Memory B cell (primary cell): ENCODE measurements around the gene RPRM.
"Not testable (repeated sequence)": the region's sequence is repeated elsewhere in the genome, so short reads cannot be mapped to it uniquely, and the experiment has no call there.

Experiments
- ATAC-seq: fragments of 150-1000 bp; cut with Tn5 transposase; 2 replicates; pipeline ENCODE4 v1.10.0; 2021; ENCODE audit warnings: low read depth, mild to moderate bottlenecking, moderate library complexity
- DNase-seq, 2 donors: peaks; one replicate each; pipeline ENCODE4 v3.0.0; 2022; ENCODE audit warnings: low spot score in 2 of 2
- H3K27ac Mint-ChIP-seq: one replicate; pipeline ENCODE4 v1.8.0; 2022; ENCODE audit warnings: mild to moderate bottlenecking, moderate library complexity, mixed read lengths
- H3K27me3 Mint-ChIP-seq: one replicate; pipeline ENCODE4 v1.8.0; 2022; ENCODE audit warnings: mixed read lengths
- H3K36me3 Mint-ChIP-seq: one replicate; pipeline ENCODE4 v1.8.0; 2022; ENCODE audit warnings: mild to moderate bottlenecking, mixed read lengths
- H3K4me1 Mint-ChIP-seq: one replicate; pipeline ENCODE4 v1.8.0; 2022; ENCODE audit warnings: mixed read lengths
- H3K4me3 Mint-ChIP-seq: one replicate; pipeline ENCODE4 v1.8.0; 2022; ENCODE audit warnings: mild to moderate bottlenecking, moderate library complexity, mixed read lengths
- H3K9me3 Mint-ChIP-seq: one replicate; pipeline ENCODE4 v1.8.0; 2022; ENCODE audit warnings: mixed read lengths

The RPRM gene

GRCh38 chr2:153478289-153479261 is at the start of gene RPRM:
RPRM (minus strand) TSS chr2:153478762; CDS start chr2:153478565, 197 bp downstream.
- no peak within 1 kb of the TSS for H3K27ac Mint-ChIP-seq
- peak within 1 kb of the TSS; percentile 75 for H3K4me3 Mint-ChIP-seq

GRCh38 chr2:153519257-153519875 is 40.8 kb upstream of the RPRM start:
- Mint-ChIP-seq H3K27ac (no peak overlapping the region), H3K36me3 (no peaks in the 10 kb centered on the region), H3K4me1 (no peaks in the 10 kb centered on the region), H3K4me3 (no peak overlapping the region), H3K27me3 (peaks cover 1% of the 10 kb centered on the region), H3K9me3 (no peaks in the 10 kb centered on the region)
- DNase-seq (peak; percentile 23 to 34), ATAC-seq (no peak)

More at GRCh38 chr2:153478289-153479261, at the start of gene RPRM:
- peaks cover 8% of the 10 kb centered on the region for H3K4me1 Mint-ChIP-seq
- no peaks in the 10 kb centered on the region for H3K9me3 Mint-ChIP-seq
- DNase-seq = peak; percentile 13 to 59
- ATAC-seq = peak; percentile 75
- no peaks in the 10 kb centered on the region for H3K36me3 Mint-ChIP-seq
- H3K27me3 Mint-ChIP-seq = peaks cover 29% of the 10 kb centered on the region

- no peaks in the 10 kb centered on the region for H3K4me1 Mint-ChIP-seq
- H3K4me3 Mint-ChIP-seq = no peak overlapping the region
- H3K9me3 Mint-ChIP-seq = no peaks in the 10 kb centered on the region
- no peaks in the 10 kb centered on the region for H3K36me3 Mint-ChIP-seq
- DNase-seq = no peak
- no peak overlapping the region for H3K27ac Mint-ChIP-seq
- peaks cover 8% of the 10 kb centered on the region for H3K27me3 Mint-ChIP-seq
- ATAC-seq = no peak
These were observed 33.8 kb upstream of the RPRM start for GRCh38 chr2:153512331-153512730.

DNA sequence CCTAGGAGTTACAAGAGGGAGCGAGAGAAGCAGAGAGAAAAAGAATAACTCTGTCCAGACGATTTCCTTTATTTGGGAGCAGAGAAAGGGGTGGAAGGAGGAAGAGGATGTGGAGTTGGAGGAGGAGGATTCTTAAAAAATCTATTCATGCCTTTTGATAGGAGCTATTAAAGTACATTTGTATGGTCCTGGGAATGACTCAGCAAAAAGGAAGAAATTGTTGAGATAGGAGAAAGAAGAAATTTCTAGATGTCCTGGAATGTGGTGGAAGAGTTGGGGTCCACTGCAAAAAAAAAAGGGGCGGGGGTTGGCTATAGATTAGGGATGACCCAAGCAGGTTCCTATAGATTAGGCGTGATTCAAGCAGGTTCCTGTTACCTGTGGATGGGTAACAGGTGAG is 32.4 kb upstream of the RPRM start:
- ATAC-seq = no peak
- Mint-ChIP-seq H3K4me1 (no peaks in the 10 kb centered on the region), H3K36me3 (no peaks in the 10 kb centered on the region)

DNA sequence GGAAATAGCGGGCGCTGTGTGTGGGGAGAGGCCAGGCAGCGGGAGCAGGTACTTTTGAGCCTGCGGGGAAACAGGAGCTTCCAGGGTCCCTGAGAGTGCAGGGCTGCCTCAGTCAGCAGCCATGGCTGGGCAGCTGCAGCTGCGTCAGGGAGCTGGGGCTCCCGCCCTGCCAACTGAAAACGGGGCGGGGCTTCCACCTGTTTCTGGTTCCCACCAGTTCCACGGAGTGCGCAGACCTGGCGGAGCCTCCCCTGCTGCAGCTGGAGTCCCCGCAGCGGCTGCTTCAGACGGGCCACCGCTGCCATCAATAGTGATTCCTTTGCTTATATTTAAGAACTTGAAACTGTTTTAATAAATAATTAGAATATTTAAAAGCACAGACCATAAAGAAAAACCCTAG is 30.6 kb upstream of the RPRM start:
- H3K36me3 Mint-ChIP-seq = no peaks in the 10 kb centered on the region
- peak overlapping the region; percentile 43 for H3K4me3 Mint-ChIP-seq
- H3K9me3 Mint-ChIP-seq = peaks cover 5% of the 10 kb centered on the region
- no peak overlapping the region for H3K27ac Mint-ChIP-seq
- no peaks in the 10 kb centered on the region for H3K4me1 Mint-ChIP-seq
- ATAC-seq (peak; percentile 48), DNase-seq (no peak)
- H3K27me3 Mint-ChIP-seq = peaks cover 8% of the 10 kb centered on the region

More for the DNA sequence above, 32.4 kb upstream of the RPRM start:
- Mint-ChIP-seq H3K9me3 (peaks cover 2% of the 10 kb centered on the region), H3K27me3 (peaks cover 8% of the 10 kb centered on the region), H3K4me3 (no peak overlapping the region), H3K27ac (no peak overlapping the region)
- no peak for DNase-seq

GRCh38 chr2:153506499-153506898 is 27.9 kb upstream of the RPRM start:
- not testable (repeated sequence) for H3K36me3 Mint-ChIP-seq, H3K4me1 Mint-ChIP-seq, DNase-seq, H3K27me3 Mint-ChIP-seq, ATAC-seq, H3K9me3 Mint-ChIP-seq, H3K4me3 Mint-ChIP-seq, H3K27ac Mint-ChIP-seq

- ATAC-seq (no peak), DNase-seq (no peak)
- Mint-ChIP-seq H3K36me3 (no peaks in the 10 kb centered on the region), H3K4me3 (no peak overlapping the region), H3K9me3 (no peaks in the 10 kb centered on the region), H3K27ac (no peak overlapping the region), H3K4me1 (no peaks in the 10 kb centered on the region), H3K27me3 (no peaks in the 10 kb centered on the region)
These were observed 20.9 kb upstream of the RPRM start for GRCh38 chr2:153499439-153499838.

DNA sequence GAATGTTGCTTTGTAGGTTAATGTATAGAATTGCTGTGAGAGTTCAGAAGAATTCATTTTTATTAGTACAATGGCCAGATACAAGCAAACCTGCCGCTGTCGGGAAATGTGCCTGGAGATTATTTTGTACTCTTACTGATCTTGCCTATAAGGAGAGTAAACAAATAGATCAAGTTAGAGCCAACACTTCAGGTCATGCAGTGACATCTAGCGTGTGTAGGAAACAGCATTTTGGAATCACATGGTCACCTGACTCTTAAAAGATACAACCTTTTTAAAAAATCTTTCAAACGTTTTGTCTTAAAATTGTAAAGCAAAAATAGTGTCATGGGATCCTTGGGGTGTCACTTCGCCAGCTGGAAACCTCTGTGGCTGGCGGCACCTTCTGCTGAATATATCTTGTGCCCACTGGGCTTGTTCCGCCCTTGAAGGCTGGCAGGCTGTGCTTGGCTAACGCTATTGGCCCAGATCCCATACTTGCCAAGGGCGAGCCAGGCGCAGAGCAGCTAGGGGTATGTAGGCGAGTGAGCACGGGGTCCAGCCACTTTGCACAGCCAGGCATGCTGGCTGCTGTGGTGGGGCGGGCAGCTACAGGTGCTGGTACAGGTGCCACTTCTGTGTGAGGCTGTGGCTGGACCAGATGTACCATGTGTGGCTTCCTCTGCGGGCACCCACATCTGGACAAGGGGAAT is 19.5 kb upstream of the RPRM start:
- Mint-ChIP-seq H3K4me3 (no peak overlapping the region), H3K4me1 (no peaks in the 10 kb centered on the region), H3K36me3 (no peaks in the 10 kb centered on the region), H3K9me3 (no peaks in the 10 kb centered on the region), H3K27ac (no peak overlapping the region), H3K27me3 (no peaks in the 10 kb centered on the region)
- ATAC-seq = no peak
- no peak for DNase-seq

- peaks cover 1% of the 10 kb centered on the region for H3K27me3 Mint-ChIP-seq
- ATAC-seq = no peak
- no peak for DNase-seq
- H3K4me3 Mint-ChIP-seq = no peak overlapping the region
- H3K4me1 Mint-ChIP-seq = no peaks in the 10 kb centered on the region
- no peak overlapping the region for H3K27ac Mint-ChIP-seq
- H3K36me3 Mint-ChIP-seq = no peaks in the 10 kb centered on the region
- H3K9me3 Mint-ChIP-seq = no peaks in the 10 kb centered on the region
These were observed 17.2 kb upstream of the RPRM start for GRCh38 chr2:153495725-153496124.

DNA sequence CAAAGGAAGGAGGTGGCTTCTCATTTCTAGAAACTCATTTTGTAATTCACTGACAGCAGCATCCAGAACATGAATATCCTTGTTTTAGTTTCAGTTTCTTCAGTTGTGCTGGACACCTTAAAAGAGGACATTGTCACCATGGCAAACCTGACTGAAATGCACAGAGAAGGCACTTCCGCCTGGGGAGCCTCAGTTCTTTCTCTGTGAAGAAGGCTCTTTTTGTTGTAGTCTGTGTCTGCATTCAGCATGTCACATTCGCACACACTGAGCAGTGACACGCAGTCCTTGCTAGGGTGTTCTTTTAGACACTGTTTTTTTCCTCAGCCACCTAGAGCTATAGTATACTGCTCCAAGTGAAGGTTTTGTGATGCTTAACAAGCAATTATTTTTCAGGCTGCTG is 9.5 kb upstream of the RPRM start:
- ATAC-seq (no peak), DNase-seq (no peak)
- Mint-ChIP-seq H3K9me3 (no peaks in the 10 kb centered on the region), H3K4me1 (peaks cover 2% of the 10 kb centered on the region), H3K27ac (no peak overlapping the region), H3K36me3 (no peaks in the 10 kb centered on the region), H3K27me3 (peaks cover 5% of the 10 kb centered on the region), H3K4me3 (no peak overlapping the region)

DNA sequence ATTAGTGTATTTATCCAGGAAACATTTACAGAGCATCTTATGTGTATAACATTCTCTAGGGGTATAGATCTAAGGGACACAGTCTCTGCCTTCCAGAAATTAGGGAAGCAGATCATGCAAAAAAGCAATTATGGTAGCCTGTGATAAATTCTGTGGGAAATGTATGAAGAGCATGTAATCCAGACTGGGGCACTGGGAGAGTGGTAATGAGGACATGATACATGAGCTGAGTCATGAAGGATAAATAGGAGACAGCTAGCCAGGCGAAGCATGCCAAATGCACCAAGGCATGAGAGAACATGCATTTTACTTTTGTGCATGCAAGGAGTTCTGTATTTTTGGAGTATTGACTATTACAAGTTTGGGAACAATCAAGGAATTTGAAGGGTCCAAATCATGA is 8.9 kb upstream of the RPRM start:
- DNase-seq = no peak
- Mint-ChIP-seq H3K27me3 (peaks cover 5% of the 10 kb centered on the region), H3K36me3 (no peaks in the 10 kb centered on the region), H3K9me3 (no peaks in the 10 kb centered on the region), H3K4me1 (peaks cover 2% of the 10 kb centered on the region), H3K27ac (no peak overlapping the region), H3K4me3 (no peak overlapping the region)
- no peak for ATAC-seq

DNA sequence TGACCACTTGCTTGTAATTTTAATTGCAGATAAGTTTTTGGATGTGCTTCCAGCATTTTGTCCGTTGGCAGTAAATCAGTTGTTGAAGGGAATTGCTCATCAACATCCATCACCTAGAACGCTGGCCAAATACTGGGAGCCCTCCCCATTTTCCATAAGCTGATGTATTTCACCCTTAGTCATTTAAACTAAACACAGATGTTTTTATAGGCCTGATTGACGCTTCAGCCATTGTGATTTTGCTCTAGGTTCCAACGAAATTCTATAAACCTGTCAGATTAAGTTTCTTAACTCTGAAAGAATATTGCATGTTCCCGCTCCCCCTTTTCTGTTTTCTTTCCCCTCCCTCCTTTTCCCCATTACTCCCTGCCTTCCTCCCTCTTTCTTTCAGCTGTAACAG is 1.0 kb upstream of the RPRM start:
- Mint-ChIP-seq H3K27me3 (peaks cover 26% of the 10 kb centered on the region), H3K36me3 (no peaks in the 10 kb centered on the region), H3K4me3 (peak overlapping the region; percentile 75), H3K27ac (no peak overlapping the region), H3K9me3 (no peaks in the 10 kb centered on the region), H3K4me1 (peaks cover 8% of the 10 kb centered on the region)
- ATAC-seq = no peak
- DNase-seq = no peak

DNA sequence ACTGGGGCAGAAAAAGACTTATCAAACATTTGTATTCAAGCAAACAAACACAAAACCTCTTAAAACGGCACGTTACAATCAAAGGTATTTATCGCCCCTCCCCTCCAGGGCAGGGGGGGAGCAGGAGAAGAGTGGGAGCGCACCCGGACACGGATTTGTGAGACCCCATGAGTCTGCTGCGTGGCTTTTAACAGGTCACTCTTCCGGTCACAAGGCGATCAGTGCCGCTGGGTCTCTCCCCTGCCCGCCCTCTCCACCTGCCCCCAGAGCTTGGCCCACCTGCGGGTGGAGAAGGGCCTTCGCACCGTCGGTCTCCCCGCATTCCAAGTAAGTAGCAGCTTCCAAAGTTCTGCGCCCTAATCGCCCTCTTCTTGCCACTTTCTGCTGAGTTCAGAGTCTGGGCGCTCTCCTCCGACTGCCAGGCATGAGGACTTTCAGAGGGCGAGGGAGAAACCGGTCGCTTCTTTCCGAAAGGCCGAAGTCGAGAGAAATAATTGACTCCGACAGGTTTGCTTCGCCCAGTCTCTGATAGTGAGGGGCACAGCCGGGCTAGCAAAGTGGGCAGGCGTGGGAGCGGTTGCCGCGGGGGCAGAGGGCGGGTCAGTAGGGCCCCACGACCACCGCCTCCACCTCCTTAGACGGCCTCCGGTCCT is 800 bp downstream of the RPRM start:
- H3K36me3 Mint-ChIP-seq = no peaks in the 10 kb centered on the region
- H3K27me3 Mint-ChIP-seq = peaks cover 29% of the 10 kb centered on the region
- peaks cover 8% of the 10 kb centered on the region for H3K4me1 Mint-ChIP-seq
- no peak overlapping the region for H3K27ac Mint-ChIP-seq
- peak overlapping the region; percentile 75 for H3K4me3 Mint-ChIP-seq
- no peak for DNase-seq
- ATAC-seq = no peak
- H3K9me3 Mint-ChIP-seq = no peaks in the 10 kb centered on the region
